HG03196 (cell line): ENCODE data around the gene NOS2.
"Not testable (repeated sequence)": the region's sequence is repeated elsewhere in the genome, so short reads cannot be mapped to it uniquely, and the experiment has no call there.

Experiments used
- ATAC-seq: cut with Tn5 transposase; IDR thresholded peaks from one replicate; pipeline ENCODE4 v1.9.1; 2021; ENCODE audit not compliant: unreplicated experiment

NOS2 gene

DNA sequence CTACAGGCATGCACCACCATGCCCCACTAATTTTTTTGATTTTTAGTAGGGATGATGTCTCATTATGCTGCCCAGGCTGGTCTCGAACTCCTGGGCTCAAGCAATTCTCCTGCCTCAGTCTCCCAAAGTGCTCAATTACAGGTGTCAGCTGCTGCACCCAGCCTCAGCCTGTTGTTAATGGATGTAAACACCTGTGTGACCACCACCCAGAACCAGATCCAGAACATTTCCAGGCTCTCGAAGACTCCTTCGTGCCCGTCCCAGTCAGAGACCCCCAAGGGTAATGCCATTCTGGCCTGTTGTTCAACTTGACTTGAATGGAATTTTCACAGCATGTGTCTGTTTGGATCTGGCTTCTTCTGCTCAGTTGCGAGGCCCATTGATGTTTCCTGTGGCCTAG is 59.8 kb downstream of the NOS2 start:
- ATAC-seq = not testable (repeated sequence)

DNA sequence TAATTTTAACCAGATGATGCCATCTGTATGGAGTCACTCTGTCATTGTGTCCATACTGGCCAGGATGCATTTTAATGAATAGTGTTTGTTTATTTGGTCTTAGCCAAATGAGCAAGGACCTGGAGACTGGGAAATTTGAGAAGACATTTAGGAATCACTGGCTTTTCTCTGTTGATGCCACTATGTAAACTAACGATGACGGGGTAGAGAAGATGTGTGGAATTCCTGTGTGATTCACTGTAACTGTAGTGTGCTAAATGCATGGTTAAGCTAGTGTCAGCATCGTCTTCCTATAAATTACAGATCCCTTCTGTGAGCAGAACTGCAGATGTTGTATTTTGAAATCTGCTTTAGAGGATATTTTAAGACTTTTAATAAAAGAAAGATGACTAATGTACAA is 66.6 kb downstream of the NOS2 start:
- ATAC-seq = no peak

DNA sequence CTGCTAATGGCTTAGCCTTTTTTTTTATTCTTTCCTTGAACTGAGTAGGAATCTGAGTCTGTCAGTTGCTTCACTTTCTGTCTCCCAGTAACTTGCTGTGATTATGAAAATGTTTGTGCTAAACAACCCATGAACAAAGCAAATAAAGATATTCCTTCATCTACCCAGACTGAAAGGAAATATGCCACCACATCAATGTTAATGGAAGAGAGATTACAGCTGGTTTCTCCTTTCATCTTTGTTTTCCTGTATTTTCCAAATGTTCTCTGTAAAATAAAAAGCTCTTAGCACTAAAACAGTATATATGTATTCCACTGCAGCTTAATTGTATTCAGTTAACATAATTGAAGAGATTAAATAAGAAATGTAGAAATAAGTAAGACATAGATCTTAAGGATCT is 67.6 kb downstream of the NOS2 start:
- ATAC-seq = not testable (repeated sequence)

DNA sequence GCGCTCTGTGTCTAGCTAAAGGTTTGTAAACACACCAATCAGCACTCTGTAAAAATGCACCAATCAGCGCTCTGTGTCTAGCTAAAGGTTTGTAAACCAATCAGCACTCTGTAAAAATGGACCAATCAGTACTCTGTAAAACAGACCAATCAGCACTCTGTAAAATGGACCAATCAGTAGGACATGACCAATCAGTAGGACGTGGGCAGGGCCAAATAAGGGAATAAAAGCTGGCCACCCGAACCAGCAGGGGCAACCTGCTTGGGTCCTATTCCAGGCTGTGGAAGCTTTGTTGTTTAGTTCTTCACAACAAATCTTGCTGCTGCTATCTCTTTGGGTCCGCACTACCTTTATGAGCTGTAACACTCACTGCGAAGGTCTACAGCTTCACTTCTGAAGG is 74.3 kb downstream of the NOS2 start:
- not testable (repeated sequence) for ATAC-seq

DNA sequence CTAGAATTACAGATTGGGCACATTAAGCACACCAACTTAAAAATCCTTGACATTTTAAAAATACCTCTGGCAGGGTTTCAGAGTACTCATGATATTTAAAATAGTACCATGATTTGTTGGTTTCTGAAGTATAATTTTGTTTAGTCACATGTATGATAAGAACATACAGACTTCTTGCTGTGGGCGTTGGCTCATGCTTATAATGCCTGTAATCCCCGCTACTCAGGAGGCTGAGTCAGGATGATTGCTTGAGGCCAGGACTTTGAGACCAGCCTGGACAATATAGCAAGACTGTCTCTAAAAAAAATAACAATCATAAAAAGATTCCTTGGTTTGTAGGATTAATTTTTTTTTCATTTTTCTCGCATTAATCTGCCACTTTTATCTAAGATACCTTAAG is 78.5 kb downstream of the NOS2 start:
- no peak for ATAC-seq
